ENCODE results near the gene RMP24.

DNA sequence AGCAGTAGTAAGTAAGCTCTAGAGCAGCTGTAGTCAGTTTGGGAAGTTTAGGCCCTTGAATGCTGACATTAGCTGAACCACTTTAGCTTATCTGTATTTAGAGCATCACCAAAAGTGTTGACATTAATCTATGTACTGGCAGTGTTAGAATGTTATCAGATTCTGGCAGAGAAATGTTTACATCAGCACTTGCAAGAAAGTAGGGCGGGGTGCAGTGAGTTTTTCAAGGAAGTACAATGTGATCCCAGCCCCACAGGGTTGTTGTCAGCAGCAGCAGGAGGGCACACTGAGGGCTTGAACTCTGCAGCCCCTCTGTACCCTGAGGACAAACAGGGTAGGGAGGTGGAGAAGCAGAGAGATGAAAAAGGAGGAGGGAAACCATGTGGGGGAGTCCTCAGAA is 35.5 kb upstream of the RMP24 start:
- TF ChIP-seq, protein P1, sequence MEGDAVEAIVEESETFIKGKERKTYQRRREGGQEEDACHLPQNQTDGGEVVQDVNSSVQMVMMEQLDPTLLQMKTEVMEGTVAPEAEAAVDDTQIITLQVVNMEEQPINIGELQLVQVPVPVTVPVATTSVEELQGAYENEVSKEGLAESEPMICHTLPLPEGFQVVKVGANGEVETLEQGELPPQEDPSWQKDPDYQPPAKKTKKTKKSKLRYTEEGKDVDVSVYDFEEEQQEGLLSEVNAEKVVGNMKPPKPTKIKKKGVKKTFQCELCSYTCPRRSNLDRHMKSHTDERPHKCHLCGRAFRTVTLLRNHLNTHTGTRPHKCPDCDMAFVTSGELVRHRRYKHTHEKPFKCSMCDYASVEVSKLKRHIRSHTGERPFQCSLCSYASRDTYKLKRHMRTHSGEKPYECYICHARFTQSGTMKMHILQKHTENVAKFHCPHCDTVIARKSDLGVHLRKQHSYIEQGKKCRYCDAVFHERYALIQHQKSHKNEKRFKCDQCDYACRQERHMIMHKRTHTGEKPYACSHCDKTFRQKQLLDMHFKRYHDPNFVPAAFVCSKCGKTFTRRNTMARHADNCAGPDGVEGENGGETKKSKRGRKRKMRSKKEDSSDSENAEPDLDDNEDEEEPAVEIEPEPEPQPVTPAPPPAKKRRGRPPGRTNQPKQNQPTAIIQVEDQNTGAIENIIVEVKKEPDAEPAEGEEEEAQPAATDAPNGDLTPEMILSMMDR (IDR thresholded peaks at IDR 0.05; ENCODE audit: low read length), result no peak
- no peak for TF ChIP-seq EZH2 (optimal IDR thresholded peaks at IDR 0.05; ENCODE audit: low read depth, low read length)
